Measurements from ENCODE around the gene IRAK1BP1.
"Not testable (repeated sequence)": the region's sequence is repeated elsewhere in the genome, so short reads cannot be mapped to it uniquely, and the experiment has no call there.

Gene IRAK1BP1, protein sequence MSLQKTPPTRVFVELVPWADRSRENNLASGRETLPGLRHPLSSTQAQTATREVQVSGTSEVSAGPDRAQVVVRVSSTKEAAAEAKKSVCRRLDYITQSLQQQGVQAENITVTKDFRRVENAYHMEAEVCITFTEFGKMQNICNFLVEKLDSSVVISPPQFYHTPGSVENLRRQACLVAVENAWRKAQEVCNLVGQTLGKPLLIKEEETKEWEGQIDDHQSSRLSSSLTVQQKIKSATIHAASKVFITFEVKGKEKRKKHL

DNA sequence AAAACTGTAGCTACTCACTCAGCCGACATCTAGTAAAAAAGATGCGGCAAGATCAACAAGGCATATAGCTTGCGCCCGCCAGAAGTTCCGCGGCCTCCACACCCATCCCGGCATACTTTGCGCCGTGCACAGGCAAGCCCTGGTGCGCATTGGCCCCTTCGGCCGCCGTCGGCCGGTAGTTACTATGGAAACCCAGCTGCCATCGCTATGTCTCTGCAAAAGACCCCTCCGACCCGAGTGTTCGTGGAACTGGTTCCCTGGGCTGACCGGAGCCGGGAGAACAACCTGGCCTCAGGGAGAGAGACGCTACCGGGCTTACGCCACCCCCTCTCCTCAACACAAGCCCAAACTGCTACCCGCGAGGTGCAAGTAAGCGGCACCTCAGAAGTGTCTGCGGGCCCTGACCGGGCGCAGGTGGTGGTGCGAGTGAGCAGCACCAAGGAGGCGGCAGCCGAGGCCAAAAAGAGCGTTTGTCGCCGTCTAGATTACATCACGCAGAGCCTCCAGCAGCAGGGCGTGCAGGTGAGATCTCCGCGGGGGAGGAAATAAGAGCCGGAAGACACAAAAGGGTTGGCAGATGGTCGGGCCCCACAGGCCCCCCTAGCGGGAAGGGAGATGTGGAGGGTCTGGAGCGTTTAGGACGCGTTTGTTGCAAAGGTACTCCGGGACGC lies at the start of gene IRAK1BP1:
Gene IRAK1BP1, plus strand, starts transcription at position 182 of the 671 bp plus-strand sequence. Its CDS starts 26 bp downstream, at position 208.
- DNase-seq: peak; percentile 83

DNA sequence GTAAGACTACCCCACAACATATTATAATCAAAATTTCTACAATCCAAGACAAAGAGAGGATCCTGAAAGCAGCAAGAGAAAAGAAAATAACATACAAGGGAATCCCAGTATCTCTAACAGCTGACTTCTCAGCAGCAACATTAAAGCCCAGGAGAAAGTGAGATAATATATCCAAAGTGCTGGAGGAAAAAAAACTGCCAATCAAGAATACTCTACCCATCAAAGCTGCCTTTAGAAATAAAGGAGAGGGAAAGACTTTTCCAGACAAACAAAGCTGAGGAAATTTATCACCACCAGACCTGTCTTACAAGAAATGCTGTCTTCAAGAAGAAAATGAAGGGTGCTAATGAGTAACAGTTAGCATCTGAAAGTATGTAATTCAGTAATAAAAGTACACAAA lies 43.3 kb upstream of the IRAK1BP1 start:
- no peak for DNase-seq

DNA sequence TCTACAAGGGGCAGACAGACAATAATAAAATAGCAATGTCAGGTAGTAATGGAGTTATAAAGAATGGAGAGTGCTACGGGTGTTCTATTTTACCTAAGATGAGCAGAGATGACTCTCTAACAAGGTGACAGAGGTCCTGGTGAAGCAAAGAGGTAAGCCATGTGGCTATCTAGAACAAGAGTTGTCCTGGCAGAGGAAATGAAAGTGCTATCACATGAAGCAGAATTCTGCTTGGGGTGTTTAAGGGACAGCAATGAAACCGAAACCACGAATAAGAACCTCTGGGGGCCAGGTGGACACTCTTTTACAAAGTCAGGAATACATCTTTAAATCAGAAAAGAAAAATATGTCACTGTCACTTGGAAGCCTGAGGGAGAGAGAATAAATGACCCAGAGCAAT lies 37.9 kb upstream of the IRAK1BP1 start:
- DNase-seq: no peak

DNA sequence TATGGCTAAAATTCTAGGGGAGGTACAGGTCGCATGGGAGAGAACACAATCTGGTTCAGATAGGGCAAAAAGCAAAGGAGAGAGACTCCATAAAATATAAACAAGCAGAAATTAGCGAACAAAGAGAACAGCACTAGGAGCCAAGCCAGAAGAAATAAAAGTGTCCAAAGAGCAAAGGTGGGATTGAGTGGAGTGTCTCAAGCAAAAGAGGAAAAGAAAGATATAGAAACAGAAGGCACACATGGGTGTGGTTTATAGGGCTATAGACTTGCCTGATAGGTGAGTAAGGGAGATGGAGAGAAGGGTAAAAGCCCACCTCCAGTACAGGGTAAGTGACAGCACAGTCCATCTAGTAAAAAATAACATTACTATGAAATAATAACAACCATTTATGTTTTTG lies 36.5 kb upstream of the IRAK1BP1 start:
- DNase-seq: no peak

DNA sequence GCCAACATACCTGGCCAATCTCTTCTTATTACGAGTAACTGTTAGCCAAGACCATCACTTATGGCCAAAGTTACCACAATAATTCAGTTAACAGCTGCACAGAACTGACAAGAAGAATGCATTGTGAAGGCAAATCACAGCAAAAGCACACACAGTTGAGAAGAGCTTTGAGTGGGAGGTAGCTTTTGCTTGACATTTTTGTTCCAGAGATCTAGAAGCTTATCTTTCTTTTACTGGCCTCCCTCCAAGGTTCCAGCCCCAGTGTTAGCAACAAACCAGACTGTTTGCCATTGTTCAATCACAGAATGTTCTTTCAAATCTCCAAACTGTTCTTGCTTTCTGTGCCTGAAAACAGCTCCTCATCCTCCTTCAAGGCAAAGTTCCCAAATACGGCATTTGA lies 35.9 kb upstream of the IRAK1BP1 start:
- no peak for DNase-seq

DNA sequence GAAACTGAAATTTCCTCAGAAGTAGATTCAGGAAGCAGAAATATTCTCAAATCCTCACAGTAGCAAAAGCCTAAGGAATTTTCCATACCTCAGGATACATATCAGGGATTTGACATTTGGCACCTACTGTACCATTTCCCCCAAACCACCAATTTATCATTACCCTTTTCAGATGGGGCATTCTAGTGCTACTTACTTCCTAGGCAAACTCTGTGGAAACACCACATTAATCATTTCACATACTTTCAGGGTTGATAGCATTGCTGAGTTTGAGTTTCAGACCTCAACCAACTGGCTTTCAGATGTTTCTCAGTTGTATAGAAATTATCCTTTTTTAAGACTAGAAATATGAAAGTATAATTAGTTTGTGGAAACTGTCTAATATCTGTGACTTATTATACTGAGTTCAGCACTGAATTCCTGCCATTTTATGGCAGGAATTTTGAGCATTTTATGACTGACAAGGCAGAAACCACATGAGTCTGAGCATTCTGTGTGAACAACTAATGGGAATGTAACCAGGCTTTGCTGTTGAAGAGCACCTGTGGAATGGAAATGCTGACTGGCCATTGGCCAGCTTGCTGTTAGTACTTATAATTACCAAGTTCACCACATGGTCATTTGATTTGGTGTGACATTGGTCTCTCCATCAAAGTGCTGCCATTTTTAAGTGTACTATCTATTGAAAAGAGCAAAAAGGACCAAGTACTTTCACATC lies 35.1 kb upstream of the IRAK1BP1 start:
- DNase-seq: no peak

DNA sequence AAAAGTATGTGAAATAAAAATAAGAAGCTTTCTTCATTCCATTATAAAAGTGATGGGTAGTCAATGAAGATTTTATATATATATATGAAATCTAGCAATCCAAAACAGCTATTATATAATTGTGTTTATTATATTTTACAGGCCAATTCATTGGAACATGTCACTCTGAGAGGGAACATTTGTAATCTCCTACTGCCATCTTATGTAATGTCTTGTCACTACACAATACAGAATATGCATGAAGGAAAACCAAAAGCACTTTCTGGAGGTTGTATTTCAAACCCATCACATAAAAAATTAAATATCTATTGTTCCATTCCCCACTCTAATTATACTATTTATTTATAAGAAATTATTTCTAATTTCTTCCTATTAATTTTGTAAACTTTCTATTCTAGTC lies 31.5 kb upstream of the IRAK1BP1 start:
- no peak for DNase-seq

DNA sequence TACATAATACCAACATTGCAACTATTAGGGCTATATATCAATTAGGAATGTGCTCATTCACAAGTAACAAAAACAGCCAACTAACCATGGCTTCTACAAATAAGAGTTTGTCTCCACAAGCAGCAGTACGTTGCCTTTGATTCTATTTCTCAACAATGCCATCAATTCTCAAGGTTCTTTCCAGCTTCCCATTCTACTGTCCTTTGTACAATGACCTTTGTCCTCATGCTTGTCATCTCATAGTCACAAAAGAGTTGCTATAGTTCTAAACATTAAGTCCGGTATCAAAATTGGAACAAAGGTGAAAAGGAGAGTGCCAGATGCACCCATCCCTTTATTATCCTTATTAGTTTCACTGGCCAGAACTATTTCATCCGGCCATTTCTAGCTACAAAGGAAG lies 30.8 kb upstream of the IRAK1BP1 start:
- no peak for DNase-seq

DNA sequence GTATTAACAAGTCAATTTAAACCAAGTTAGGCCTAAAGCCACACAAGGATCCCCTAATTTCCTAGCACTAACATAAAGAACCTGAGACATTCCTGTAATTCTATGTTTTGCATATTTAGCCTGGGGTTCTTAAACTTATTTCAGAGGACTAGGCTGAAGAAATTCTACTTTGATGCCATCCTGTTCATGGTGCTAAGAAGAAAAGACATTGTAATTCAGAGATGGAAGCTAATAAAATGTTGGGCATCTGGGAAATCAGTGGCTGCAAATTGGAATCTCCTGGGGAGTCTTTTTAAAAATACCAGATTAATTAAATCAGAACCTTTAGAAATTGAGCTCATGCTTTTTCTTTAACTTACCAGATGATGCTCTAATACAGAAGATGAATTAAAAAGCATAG lies 26.2 kb upstream of the IRAK1BP1 start:
- no peak for DNase-seq

DNA sequence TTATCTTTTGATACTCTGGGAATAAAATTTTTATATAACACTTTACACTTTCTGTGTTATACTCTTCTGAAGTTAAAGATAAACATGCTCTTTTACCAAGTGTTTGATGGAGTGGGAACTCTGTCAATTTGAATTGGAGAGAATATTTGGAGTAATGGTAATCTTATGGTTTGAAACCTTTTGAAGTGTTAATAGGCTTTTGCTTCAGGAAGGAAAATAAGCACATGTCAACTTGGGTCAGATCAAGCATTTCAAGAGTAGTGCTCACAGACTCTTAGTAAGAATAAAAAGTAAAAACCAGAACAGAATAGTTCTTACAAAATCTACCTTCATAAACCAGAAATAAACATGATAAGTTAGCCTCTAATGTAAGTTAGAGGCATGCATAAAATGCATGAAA lies 24.4 kb upstream of the IRAK1BP1 start:
- DNase-seq: no peak

DNA sequence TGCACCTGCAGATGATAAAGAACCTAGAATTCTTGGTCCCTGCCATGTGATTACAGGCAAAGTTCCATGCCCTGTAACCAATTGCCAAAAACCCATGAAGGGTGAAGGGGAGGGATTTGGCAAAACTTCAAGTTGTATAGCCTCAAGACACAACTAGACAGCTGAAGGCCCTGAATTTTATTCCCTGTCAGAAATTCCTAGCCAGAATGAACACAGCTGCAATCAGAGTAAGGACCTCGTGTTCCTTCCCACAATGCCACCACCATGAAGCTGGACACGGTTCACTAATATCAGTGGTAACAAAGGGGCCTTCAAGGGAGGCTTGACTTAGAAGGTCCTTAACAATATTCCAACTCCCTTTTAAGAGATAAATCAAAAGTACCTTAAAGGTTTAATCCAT lies 22.5 kb upstream of the IRAK1BP1 start:
- no peak for DNase-seq

DNA sequence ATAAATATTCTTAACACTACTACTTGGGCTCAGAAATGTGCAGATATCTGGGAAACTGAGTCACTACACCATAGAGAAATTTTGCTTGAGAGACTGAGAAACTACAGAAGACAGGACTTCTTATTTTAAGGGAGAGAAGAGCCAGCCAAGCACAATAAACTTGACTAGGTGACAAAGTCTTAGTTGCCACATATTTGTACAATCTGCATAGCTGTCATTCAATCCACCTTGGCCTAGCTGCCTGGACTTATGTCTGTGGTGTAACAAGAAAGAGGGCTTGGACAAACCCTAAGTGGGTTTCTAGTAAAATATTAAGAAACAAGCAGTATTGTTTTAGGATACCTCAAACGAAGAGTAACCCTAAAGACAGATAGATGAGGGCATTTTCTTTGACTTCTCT lies 21.8 kb upstream of the IRAK1BP1 start:
- no peak for DNase-seq

DNA sequence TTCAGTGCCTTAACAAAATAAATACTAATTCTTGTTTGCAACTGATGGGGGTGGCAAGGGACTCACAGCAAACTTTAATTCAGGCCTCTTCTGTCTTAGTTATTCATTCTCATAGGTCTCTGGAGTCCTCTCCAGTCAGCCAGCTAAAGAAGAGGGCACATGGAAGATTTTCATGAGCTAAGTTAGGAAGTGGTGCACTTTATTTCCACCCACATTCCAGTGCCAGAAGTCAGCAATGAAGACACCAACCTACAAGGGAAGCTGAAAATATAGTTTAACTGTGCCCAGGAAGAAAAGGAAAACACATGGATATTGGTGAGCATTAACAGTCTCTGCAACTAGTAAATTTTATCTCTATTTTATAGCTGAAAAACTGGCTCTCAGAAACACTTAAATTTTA lies 16.7 kb upstream of the IRAK1BP1 start:
- DNase-seq: no peak

DNA sequence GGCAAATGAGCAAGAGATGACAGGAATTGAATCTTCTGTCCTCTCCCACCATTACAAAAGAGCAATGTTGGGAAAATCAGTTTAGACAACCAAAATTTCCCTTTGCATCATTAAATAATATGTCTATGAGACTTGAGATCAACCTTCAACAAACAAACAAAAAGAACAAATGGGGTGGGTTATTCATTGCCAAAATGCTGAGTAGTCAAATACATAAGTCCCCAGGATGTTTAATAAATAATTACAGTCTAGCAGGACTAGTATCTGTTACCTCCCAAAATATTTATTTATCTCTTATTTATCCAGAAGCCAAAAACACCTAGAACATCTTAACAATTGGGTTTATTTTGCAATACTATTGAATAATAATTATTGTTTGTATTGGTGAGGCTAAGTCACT lies 16.2 kb upstream of the IRAK1BP1 start:
- DNase-seq: no peak

DNA sequence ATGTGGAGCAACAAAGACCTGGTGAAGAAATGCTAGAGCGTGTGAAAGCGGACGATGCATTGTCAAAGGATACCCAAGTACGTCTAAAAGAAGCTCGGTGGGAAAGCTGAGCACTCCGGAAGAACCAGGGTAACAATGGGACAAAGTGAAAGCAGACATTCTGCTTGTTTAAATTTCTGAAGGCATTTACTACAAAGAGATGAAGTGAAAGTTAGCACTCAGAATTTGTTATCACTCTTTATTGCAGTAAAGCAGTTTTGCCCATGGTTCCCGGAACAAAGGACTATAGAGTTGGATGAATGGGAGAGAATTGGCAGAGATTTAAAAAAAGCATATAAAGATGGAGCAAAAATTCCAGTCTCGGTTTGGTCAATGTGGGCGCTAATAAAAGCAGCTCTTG lies 12.8 kb upstream of the IRAK1BP1 start:
- DNase-seq: no peak

DNA sequence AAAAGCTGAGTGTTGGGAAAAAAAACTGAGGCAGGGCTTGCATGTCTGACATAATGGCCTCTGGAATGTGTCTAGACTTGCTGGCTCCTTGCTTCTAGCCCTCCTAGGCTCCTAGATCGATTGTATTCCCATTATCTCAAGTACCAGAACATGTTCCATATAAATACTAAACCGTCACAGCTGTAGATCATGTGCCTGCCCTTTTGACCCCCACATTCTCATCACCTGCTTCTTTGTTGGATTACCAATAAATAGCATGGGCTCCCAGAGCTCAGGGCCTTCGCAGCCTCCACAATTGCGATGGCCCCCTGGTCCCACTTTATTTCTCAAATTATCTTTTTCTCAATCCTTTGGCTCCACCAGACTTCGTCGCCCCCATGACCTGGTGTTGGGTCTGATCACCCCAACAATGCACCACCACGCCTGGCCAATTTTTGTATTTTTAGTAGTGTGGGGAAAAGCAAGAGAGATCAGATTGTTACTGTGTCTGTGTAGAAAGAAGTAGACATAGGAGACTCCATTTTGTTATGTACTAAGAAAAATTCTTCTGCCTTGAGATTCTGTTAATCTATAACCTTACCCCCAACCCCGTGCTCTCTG lies 8.9 kb upstream of the IRAK1BP1 start:
- DNase-seq: not testable (repeated sequence)

DNA sequence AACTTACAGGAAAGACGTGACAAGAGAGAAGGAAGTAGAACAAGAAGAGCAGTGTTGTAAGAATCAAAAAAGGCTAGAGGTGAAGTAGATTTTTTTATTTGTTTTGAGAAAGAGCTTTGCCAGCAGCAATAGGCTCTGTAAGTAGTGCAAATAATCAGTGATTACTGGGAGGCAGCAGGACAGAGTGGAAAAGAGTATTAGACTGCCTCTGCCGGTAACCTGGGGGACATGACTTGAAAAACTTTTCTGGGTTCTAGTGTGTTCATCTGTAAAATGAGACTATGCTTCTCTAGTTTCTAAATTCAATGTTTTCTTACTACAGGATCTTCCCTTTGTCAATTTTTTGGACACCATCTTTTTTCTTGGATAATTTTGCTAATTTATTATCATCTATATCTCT lies 5.8 kb upstream of the IRAK1BP1 start:
- no peak for DNase-seq

DNA sequence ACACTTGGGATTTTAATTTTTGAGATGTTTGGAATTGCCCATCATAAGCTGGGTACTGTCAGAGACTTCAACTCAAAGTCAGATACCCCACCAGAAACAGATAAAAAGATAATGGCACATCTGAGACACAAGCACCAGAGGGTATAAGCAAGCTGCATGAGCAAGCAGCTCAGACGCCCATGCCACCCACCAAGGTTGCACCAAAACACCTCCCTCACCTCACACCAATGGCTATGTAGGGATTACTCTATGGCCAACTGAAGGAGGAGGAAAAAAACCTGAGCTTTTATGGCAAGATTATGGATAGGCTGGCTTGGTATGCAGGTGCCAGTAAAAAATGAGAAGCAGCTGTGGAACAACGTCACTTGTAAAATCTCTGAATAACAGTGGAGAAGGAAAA lies 3.8 kb upstream of the IRAK1BP1 start:
- no peak for DNase-seq

DNA sequence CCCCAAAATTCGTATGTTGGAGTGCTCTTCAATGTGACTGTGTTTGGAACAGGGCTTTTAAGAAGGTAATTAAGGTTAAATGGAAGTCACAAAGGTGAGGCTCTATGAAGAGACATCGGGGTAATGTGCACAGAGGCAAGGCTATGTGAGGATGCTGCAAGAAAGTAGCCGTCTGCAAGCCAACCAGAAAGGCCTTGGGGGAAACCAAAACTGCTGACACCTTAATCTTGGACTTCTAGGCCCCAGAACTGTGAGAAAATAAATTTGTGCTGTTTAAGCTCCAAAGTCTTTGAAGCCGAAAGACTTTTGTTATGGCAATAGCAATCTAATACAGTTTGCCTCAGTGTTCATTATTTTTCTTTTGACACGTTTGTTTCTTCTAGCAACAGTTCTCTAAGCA lies 2.4 kb upstream of the IRAK1BP1 start:
- DNase-seq: no peak

DNA sequence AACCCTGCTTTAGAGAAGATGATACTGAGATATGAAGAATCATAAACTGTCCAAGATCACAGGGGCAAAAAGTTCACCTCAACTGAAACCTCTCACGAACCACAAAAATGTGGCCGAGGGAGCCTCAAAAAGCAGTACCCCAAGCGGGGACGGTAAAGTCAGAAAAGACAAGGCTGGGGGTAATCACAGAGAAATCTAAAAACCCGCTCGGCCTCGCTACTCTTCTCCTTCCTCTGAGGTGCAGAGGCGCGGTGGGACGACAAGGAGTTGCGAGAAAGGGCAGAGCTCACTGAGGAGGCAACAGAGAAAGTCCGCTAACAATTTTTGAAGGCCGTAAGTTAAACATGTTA lies 356 bp upstream of the IRAK1BP1 start:
- no peak for DNase-seq

DNA sequence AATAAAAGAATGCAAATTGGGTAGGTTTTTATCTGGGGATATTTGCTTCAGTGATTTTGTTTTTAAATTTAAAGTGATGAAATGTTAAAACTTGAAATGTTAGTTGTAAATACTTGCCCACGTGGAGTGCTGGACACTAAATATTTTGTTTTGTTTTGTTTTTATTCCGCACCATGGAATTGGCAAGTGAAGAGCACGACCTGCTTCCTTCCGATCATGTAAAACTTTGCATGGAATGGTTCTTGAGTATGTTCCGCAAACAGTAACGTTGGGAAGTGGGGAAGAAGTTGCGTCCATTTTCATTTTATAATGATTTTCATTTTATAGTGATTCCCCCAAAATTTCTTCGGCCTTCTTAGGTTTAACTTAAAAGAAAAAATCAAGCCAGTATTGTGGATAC lies 765 bp downstream of the IRAK1BP1 start:
- no peak for DNase-seq

DNA sequence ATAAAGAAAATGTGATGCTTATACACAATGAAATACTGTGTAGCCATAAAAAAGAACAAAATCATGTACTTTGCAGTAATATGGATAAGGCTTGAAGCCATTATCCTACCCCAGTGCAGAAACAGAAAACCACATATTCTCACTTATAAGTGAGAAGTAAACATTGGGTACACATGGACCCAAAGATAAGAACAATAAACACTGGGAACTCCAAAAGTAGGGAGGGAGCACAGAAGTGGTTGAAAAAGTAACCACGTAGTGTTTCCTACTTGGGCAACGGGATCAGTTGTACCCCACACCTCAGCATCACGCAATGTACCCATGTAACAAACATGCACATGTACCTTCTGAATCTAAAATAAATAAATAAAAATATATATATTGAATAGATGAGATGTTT lies 8.2 kb downstream of the IRAK1BP1 start:
- DNase-seq: no peak

DNA sequence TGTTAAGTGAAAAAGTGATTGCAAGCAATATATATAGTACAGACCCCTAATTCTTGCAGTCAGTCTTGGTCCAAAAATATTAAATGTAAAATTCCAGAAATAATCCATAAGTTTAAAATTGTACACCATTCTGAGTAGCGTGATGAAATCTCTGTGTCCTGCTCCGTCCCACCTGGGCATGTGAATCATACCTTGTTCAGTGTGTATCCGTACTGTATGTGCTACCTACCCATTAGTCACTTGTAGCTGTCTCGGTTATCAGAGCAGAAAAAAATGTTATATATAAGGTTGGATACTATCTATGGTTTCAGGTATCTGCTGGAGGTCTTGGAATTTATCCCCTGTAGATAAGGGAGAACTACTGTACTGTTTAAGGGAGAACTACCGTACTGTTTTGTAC lies 16.3 kb downstream of the IRAK1BP1 start:
- no peak for DNase-seq

DNA sequence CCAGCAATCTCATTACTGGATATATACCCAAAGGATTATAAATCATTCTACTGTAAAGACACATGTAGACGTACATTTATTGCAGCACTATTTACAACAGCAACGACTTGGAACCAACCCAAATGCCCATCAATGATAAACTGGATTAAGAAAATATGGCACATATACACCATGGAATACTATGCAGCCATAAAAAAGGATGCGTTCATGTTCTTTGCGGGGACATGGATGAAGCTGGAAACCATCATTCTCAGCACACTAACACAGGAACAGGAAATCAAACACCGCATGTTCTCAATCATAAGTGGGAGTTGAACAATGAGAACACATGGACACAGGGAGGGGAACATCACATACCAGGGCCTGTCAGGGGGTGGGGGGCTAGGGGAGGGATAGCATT lies 22.6 kb downstream of the IRAK1BP1 start:
- DNase-seq: not testable (repeated sequence)

Data from CD4-positive, alpha-beta T cell treated with Interleukin-15 for 1 hour (primary cell).